Activated T-cell treated with anti-CD3 and anti-CD28 coated beads for 48 hours (primary cell): Measurements from ENCODE around the gene ANO4.
"Not testable (repeated sequence)": the region's sequence is repeated elsewhere in the genome, so short reads cannot be mapped to it uniquely, and the experiment has no call there.

Experiments used
- DNase-seq: peaks from one replicate; pipeline ENCODE4 v3.0.0-alpha.2; 2020; ENCODE audit warnings: low read depth

The ANO4 gene

GRCh38 chr12:101089271-101089670 lies 294.7 kb downstream of the ANO4 start:
- DNase-seq = no peak

GRCh38 chr12:101090222-101090621 lies 295.6 kb downstream of the ANO4 start:
- DNase-seq = not testable (repeated sequence)

GRCh38 chr12:101097829-101098580 lies 303.4 kb downstream of the ANO4 start:
- no peak for DNase-seq

- no peak for DNase-seq
These were observed 312.6 kb downstream of the ANO4 start for GRCh38 chr12:101107032-101107763.

- DNase-seq = no peak
These were observed 313.6 kb downstream of the ANO4 start for GRCh38 chr12:101108130-101108529.

DNA sequence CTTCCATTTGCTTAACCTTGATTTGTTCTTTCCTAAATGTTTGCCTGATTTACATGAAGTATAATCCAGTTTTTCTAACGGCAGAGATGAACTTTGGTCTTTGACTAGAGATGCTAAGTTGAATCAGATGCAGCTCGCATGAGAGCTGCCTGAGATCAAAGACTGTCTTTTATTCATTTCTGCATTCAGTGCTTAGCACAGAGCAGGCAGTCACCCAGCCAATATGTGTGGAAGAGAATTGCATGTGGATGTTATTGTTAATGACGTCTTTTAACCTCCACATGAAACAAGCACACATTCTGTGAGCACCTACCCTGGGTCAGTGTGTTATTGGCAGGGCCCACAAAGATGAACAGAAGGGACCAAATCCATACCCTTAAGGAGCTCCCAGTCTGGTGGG lies 316.3 kb downstream of the ANO4 start:
- no peak for DNase-seq

- DNase-seq = no peak
These were observed 316.9 kb downstream of the ANO4 start for GRCh38 chr12:101111441-101111840.

DNA sequence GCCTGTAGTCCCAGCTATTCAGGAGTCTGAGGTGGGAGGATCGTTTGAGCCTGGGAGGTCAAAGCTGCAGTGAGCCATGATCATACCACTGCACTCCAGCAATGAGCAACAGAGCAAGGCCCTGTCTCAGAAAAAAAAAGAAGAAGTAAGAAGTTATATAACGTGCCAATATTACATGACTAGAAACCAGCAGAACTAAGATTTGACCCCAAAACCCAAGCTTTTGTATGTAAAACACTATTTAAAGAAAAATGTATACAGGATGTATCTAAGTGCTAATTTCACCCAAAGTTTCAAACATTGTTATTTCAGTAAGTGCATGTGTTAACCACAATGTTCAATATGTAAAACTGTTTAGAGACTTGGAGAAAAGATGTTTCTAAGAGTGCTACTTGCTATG lies 320.8 kb downstream of the ANO4 start:
- DNase-seq = no peak

DNA sequence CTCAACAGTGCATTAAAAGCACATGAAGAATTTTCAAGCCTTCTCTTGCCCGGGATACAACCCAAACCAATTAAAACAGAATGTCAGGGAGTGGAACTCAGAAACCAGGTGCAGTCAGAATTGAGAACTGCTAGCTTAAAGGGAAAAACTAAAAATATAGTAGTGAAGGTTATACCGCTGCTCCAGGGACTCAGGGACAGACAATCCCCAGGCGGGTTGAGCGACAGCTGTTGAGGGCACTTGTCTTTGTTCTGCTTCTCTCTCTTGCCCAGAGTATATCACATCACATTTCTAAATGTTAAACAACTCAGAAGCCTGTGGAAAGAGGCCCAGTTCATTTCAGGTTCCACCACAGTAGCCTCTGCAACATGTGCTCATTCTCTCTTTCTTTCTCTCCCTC lies 322.3 kb downstream of the ANO4 start:
- no peak for DNase-seq

DNA sequence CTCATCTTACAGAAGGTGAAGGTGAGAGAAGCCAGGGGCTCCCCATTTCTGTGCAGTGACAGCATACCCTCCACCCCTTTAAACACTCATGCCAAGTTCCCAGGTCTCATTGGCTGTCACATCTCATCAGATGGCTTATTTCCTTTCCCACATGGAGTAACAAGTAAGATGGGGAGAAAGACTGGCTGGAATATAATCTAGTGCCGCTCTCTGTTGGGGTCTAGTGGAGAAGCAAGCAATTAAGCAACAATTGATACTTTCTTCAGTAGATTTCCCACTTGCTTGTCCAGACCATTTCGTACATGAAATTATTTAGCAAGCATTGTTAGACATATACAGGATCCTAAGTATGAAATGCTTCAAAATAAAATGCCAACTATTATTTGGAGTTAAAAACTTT lies 323.3 kb downstream of the ANO4 start:
- DNase-seq = no peak

GRCh38 chr12:101127521-101128219 lies 333.1 kb downstream of the ANO4 start:
- no peak for DNase-seq

DNA sequence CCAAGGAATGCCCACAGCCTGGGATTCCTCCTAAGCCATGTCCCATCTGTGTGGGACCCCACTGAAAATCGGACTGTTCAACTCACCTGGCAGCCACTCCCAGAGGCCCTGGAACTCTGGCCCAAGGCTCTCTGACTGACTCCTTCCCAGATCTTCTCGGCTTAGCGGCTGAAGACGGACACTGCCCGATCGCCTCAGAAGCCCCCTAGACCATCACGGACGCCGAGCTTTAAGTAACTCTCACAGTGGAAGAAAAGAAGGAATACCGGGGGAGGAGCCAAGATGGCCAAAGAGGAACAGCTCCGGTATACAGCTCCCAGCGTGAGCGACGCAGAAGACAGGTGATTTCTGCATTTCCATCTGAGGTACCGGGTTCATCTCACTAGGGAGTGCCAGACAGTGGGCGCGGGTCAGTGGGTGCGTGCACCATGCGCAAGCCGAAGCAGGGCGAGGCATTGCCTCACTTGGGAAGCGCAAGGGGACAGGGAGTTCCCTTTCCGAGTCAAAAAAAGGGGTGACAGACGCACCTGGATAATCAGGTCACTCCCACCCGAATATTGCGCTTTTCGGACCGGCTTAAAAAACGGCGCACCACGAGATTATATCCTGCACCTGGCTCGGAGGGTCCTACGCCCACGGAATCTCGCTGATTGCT lies 351.3 kb downstream of the ANO4 start:
- not testable (repeated sequence) for DNase-seq

- DNase-seq = no peak
These were observed 370.7 kb downstream of the ANO4 start for GRCh38 chr12:101165319-101165718.

DNA sequence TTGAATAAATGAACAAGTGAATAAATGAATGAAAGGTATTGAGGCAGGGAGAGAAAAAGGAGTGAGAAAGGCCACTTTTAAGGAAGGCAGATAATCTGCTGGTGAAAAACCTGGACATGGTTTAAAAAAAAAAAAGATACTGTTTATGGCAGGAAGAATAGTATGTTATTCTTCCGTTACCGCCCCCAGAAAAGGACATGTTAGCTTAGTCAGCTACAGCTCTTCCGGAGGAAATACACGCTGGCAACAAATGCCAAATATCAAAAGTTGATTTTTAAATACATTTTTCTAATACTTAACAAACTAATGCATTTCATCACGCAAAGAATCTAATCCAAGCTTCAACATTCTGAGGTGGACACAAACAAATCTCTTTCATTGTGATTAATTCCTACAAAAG lies 372.3 kb downstream of the ANO4 start:
- no peak for DNase-seq

DNA sequence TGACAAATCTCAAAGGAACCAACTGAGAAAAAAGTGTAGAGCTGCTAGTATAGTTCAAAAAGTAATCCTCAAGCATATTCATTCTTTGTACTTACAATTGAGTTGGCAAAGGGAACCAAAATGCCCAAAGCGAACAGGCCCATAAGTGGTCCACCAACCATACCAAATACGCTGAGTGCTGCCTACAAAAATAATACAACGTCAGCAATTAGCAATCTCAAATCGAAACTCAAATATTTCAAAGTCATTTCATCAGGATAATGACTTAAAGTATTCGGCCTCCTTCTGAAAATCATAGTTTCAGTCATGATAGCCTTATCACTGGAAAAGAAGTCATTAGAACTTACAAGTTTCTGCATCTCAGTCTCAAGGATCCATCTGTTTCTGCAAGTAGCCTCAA lies 373.4 kb downstream of the ANO4 start:
- DNase-seq = no peak

DNA sequence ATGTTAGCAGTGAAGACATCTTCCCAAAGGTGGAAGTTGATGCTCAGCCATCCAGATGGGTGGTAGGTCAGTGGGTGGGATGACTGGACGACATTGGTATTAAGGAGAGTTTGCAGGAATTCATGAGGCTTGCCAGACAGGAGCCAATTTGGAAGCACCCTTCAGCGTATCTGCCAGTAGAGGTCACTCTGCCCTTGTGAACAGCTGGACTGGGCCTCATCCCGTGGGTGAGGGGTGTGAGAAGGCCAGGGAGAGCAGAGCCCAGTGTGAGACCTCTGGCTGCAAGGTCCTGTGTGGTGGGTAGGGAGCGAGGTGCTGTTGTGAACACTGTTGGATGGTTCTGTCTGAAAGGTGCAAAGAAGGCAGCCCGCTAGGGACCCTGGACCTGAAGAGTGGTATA lies 377.7 kb downstream of the ANO4 start:
- no peak for DNase-seq

GRCh38 chr12:101173197-101173749 lies 378.7 kb downstream of the ANO4 start:
- DNase-seq = no peak

- DNase-seq = no peak
These were observed 380.0 kb downstream of the ANO4 start for GRCh38 chr12:101174541-101174940.
